Cerebellar nuclear complex (tissue), 1 donor: ENCODE measurements around the gene NYNRIN.

ENCODE experiments used
- DNase-seq, 2 experiments: peaks; one replicate each; lab custom pipeline; 2025; lab: John Stamatoyannopoulos, UW

Gene NYNRIN

GRCh38 chr14:24456980-24457379 lies 58.2 kb downstream of the NYNRIN start:
- DNase-seq: no peak

DNA sequence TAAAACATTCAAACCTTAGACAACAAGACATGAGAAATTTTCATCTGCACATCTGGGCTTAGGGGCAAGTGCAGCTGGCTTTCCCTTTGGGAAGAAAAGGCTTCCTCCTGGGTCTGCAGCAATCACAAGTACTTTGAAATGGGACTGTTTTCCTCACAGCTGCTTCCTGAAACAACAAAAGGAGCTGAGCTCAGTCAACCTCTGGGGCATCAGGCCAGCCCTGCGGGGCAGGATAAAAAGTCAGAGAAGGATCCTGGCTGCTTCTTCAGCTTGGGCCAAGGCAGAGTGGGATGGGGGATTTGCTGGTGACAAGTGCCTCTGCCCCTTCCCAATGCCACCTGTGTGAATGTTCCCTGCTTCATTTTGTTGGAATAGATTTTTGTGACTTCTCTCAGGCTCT lies 59.9 kb downstream of the NYNRIN start:
- DNase-seq: no peak

GRCh38 chr14:24459331-24459730 lies 60.5 kb downstream of the NYNRIN start:
- no peak for DNase-seq

DNA sequence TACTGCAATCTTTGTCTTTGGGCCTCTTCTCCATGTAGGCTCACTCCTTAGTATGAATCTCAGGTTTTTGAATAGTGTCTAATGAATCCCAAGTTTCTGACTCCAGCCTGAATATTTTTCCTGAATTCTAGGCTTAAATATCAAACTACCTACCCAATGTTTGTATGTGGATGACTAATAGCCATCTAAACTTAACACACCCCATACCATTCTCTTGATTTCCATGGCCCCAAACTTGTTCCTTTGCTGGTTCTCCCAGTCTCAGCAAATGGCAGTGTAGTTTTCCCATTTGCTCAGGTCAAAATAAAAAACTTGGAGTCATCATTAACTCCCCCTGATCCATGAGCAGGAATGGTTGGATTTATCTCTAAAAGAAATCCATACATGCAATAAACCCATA lies 62.5 kb downstream of the NYNRIN start:
- no peak for DNase-seq

GRCh38 chr14:24463017-24463883 lies 64.4 kb downstream of the NYNRIN start:
- DNase-seq: no peak

- no peak for DNase-seq
These were observed 65.3 kb downstream of the NYNRIN start for GRCh38 chr14:24463884-24464785.

DNA sequence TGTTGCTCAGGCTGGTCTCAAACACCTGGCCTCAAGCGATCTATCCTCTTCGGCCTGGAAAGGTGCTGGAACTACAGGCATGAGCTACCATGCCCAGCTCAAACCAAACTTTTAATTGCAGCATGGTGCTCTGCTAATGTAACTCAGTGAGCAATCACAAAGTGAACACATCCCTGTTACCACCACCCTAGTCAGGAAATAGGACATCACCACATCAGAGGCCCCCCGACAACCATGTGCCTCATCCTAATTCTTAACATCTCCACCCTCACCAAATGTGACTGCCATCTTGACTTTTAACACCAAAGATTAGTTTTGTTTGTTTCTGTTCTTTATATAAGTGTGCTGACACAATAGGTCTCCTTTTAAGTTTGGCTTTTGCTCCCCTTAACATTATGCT lies 66.6 kb downstream of the NYNRIN start:
- no peak for DNase-seq

GRCh38 chr14:24465805-24466204 lies 67.0 kb downstream of the NYNRIN start:
- DNase-seq: no peak
